HT1080 (cell line): Measurements from ENCODE around the gene NYAP1. TPM values are rescaled to one million over a fixed set of nuclear protein-coding genes. Genes with fewer than 3 reads are reported as not detected.
"Not testable (repeated sequence)": the region's sequence is repeated elsewhere in the genome, so short reads cannot be mapped to it uniquely, and the experiment has no call there.

Source experiments
- DNase-seq: peaks from one replicate; pipeline ENCODE4 v3.0.0-alpha.2; 2015; ENCODE audit warnings: low read depth
- polyA plus RNA-seq, 2 experiments: library from polyadenylated mRNA; depleted of rRNA; stranded (reverse); fragments of >200 nt; gene quantifications; 2 replicates each; pipeline ENCODE4 v1.2.3, GENCODE V29; 2015
- total RNA-seq: library from RNA; depleted of rRNA; stranded (reverse); fragments of >200 nt; shearing (Covaris generic); gene quantifications from 2 replicates; pipeline ENCODE4 v1.2.3, GENCODE V29; 2014; rRNA removed

Gene NYAP1
- 0.10 and 0.20 TPM in 2 replicates for total RNA-seq
- polyA plus RNA-seq (2015; cell fraction: cytosol; rRNA removed) = 0.37 and 0.50 TPM in 2 replicates
- 0.58 and 1.7 TPM in 2 replicates for polyA plus RNA-seq (2015; cell fraction: nucleus; rRNA removed)

DNA sequence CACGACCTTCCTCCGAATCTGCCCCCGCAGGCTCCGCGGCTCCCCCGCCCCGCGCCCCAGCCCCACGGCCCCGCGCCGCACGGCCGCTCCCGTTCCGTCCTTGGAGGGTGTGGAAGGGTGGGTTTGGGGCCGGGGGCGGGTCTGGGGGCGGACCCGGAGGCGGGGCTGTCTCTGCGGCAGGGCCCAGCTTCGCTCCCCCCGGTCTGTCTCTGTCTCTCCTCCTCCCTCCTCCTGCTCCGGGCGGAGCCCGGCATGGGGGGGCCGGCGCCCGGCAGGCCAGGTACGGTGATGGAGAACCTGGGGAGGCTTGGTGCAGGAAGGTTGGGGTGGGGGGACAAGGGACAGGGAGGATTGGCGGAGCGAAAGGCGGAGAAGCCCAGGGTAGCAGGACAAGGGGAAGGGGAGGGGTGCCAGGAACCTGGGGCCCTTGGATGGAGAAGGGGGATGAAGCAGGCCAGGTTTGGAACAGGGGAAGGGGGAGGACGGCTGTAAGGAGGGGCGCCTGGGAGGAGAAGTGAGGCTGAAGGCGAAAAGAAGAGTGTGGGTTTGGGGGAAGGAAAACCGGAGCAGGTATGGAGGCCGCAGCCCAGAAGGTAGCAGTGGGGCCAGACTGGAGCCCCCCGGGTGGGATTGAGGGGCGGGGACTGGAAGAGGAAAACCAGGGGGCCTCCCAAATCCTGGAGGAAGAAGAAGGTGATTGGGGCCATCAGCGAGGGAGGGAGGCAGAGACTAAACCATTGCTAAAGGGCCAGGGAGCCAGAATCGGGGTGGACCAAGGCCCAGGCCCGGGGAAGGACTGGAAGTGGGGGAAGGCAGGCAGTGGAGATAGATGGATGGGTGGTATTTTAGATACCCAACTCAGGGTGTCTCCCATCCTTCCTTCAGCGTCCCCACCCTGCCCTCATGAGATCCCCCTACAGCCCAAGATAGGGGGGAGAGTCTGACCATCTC is at the start of gene NYAP1:
TSS of gene NYAP1 (plus strand) at position 206 of the 951 bp plus-strand sequence. CDS start 1,385 bp downstream, outside the sequence.
- no peak for DNase-seq

DNA sequence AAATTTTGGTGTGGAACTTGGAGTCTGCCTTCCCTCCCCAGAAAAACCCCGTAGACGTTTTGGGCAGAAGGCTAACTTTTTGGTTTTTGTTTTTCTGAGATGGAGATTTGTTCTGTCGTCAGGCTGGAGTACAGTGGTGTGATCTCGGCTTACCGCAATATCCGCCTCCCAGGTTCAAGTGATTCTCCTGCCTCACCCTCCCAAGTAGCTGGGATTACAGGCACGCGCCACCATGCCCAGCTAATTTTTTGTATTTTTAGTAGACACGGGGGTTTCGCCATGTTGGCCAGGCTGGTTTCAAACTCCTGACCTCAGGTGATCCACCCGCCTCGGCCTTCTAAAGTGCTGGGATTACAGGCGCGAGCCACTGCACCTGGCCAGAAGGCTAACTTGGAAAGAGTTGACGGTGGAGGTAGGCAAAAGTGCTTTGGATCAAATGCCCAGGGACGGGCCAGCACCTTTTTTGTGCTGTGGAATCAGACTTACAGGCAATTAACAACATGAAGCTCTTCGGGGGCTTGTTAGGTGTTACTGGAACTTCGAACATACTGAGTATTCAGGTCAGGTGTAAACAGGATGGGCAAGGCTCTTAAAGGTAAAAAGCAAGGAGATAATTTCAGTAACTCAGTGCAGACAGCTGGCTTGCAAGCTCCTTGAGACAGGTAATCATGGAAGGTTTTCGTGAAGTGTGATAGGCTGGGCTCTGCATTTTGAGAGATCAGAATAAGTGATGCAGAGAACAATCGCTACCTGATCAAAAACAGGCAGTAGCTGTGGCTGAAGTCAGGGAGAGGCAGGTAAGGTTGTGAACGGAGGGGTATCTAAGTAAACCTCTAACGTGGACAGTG is 49.2 kb upstream of the NYAP1 start:
- DNase-seq = no peak

DNA sequence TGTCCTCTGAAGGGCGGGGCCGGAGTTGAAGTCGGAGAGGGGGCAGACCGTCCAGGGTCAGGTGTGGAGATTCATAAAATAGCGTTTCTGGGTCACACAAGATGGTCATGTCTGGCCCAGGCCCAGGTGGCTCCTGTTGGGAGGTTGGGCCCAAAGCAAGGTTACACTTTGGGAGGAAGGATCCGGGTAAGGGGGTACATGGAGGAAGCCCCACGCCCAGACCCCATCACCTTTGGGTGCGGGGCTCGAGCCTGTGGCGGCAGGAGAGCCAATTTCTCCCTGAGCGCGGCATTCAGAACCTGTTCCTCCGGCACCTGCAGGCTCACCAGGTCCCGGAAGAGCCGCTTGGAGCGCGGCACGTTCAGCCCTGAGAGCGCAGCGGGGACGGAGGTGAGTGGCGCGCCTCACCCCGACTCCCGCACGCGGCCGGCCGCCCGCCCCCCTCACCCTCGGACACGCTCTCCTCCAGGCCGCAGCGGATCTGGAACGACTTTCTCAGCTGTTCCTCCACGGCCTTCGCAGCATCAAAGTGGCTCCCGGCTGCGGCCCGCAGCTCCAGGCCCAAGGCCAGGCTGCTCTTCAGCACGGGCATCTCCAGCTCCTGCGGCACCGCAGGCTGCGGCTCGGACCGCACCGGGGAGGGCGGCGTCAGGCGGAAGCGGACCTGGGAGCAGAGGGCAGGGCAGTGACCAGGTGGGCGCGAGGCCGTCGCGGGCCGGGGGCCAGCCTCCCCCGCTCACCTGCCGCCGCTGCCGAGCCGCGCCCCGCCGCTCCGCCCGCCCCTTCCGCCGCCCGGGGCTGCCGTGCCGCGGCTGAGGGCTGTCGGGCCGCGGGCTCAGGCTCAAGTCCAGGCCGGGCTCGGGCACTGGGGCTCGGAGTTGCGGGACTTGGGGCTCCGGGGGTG is 48.1 kb upstream of the NYAP1 start:
- no peak for DNase-seq

DNA sequence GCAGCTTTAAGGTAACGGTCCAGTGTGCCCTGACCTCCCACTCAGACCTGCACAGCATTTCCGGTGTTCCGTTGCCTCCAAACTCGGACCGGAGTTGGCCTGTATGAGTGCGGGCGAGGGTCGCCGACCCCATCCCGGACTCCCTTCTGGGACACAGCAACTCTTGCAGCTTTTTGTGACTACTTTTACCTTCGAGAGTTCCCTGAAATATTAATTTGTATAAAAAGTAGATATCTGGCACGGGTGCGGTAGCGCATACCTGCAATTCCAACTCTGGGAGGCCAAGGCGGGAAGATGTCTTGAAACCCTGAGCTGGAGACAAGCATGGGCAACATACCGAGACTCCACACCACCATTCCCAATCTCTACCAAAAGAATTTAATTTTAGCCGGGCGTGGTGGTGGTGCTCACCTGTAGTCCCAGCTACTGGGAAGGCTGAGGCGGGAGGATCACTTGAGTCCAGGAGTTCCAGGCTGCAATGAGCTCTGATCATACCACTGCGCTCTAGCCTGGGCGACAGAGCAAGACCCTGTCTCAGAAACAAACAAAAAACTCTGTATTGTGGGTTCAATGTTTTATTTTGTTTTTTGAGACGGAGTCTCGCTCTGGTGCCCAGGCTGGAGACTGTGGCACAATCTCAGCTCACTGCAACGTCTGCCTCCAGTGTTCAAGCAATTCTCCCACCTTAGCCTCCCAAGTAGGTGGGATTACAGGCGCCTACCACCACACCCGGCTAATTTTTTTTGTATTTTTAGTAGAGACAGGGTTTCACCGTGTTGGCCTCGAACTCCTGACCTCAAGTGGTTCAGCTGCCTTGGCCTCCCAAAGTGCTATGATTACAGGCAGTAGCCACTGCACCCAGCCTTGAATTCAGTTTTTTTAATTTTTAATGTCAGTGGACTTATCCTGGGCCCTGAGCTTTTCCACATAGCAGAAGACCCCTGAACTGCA is 46.3 kb upstream of the NYAP1 start:
- no peak for DNase-seq

DNA sequence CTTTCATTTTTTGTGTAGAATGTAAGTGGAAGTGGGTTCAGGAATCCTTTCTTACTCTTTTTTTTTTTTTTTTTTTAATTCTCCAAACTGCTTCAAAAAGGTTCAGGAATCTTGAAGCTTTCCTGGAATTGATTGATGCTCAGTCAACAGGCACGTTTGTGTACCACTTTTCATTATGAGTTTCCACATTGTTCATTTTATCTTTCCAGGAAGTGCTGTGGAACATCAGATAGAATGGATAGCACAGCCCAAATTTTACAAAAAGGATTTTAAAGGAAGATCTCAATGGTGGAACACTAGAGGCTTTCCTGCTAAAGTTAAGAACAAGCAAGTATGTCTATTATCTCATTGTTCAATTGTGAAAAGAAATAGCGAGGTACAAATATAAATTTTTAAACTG is 45.6 kb upstream of the NYAP1 start:
- DNase-seq = no peak

DNA sequence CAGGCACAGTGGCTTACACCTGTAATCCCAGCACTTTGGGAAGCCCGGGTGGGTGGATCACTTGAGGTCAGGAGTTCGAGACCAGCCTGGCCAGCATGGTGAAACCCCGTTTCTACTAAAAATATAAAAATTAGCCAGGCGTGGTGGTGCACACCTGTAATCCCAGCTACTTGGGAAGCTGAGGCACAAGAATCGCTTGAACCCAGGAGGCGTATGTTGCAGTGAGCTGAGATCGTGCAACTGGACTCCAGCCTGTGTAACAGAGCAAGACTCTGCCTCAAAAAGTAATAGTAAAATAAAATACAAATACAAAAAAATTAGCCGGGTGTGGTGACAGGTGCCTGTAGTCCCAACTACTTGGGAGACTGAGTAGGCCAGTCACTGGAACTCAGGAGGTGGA is 45.0 kb upstream of the NYAP1 start:
- DNase-seq = not testable (repeated sequence)

DNA sequence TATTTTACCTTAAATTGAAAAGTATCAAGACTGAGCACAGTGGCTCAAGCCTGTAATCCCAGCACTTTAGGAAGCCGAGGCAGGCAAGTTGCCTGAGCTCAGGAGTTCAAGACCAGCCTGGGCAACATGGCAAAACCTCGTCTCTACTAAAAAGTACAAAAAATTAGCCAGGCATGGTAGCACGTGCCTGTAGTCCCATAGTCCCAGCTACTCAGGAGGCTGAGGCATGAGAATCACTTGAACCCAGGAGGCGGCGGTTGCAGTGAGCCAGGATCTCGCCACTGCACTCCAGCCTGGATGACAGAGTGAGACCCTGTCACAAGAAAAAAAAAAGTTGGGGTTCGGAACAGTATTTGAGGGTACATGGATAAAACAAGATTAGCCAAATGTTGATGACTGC is 44.5 kb upstream of the NYAP1 start:
- DNase-seq = not testable (repeated sequence)

DNA sequence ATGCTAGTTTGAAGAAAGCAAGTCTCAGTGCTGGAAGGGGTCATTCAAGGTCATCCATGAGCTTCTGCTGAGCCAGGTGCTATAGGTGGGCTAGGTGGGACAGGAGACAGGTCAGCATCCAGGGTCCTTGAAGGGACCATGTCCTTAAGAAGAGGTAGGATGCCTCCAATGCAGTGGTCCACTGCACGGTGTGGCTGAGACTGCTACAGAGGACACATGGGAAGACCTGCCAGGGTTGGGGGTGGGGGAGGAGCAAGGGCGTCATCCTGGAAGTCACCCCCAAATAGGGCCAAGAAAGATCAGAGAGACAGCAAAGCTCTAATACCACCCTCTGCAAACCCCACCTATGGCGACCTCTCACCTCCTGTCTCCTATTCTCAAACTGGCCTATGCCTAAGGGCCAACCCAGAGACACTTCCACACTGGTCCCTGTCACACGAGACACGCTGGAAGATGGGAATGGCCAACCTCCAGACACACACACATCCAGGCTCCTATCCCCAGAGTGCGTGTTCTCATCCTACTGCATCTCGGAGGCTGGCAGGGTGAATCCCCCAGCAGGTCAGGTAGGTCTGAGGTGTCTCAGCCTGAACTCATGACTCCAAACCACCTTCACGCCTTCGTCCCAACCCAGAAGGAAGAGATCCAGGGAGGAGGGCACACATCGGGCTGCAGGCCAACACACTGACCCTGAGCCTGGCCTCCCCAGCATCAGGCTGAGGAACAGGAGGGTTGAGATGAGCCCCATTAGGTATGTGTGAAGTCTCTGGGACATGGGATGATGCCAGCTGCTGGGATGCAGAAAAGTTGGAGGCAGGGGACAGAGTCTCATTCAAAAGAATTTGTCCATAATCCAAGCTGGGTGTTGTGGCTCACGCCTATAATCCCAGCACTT is 41.8 kb upstream of the NYAP1 start:
- no peak for DNase-seq

DNA sequence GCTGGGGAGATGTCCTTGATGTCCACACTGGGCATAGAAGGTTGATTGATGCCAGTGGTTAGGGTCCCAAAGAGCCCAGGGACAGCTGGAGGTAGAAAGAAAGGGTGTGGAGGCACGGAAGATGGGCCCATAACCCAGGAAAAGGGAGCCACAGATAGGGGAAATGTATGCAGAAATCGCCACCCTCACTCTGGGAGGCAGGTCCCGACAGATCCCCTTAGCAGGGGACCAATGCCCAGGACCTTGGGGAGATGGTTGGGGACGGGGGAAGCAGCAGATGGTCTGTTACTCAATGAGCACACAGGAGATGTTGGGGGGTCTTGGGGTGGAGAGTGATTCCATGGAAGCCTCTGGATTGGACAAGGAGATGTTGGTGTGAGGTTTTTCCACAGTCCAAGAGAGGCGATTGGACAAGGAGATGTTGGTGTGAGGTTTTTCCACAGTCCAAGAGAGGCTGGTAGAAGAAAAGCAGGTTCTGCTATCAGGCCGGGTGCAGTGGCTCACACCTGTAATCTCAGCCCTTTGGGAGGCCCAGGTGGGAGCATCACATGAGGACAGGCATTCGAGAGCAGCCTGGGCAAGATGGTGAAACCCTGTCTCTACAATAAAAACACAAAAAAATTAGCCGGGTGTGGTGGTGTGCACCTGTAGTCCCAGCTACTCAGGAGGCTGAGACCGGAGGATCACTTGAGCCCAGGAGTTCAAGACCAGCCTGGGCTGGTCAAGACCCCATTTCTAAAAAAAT is 40.5 kb upstream of the NYAP1 start:
- DNase-seq = no peak

DNA sequence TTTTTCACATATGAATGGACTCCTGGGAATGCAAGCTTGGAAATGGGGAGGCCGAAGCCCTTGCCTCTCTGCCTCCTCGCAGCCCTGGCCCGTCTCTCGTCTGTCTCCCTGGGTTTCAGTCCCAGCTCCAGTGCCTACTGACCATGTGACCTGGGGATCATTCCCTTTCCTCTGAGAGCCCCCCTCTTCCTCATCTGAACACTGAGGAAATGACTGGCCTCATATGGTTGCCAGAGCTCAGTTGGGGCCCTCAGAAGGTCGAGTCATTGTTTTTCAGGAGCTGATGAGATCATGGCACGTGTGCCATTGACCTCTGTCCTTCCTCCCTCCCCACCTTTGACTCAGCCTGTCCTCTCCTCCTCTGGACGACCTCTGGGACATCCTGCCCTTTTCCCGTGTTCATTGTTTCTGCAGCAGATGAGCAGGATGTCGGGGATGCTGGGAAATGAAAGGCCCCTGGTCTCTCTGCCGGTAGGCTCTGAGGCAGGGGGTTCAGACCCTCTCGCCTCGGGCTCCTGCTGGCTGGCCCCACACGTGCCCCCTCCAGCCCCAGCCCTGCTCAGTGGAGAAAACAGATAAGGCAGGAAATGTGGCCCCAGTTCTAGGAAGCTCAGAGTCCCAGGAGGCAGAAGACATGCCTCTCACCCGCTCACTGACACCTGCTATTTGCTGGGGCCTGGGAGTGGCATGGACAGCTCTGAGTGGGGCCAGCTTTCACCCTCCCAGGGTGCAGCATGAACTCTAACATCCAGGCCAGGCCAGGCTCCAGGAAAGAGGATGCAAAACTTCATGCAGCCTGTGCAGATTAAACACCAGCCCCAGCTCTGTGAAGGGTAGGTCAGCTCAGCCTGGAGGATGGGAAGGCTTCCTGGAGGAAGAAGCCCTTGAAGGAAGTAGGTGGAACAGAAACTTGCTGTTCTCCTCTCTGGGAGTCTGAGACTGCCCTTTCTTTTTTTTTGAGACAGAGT is 39.1 kb upstream of the NYAP1 start:
- DNase-seq = peak; percentile 95

DNA sequence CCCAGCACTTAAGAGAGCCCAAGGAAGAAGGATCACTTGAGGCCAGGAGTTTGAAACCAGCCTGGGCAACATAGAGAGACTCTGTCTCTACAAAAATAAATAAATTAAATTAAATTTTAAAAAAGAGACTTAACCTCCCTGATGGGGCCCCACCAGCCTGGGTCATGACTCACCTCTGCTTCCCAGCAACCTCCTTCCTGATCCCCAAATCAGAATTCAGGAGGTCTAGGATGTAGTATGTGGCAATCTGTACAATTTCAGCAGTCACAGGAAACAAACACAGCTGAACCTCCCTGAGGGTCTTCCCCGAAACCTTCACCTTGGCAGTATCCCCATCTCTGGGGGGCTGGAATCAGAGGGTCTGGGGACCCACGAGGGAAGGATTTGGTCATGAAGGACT is 37.7 kb upstream of the NYAP1 start:
- no peak for DNase-seq

DNA sequence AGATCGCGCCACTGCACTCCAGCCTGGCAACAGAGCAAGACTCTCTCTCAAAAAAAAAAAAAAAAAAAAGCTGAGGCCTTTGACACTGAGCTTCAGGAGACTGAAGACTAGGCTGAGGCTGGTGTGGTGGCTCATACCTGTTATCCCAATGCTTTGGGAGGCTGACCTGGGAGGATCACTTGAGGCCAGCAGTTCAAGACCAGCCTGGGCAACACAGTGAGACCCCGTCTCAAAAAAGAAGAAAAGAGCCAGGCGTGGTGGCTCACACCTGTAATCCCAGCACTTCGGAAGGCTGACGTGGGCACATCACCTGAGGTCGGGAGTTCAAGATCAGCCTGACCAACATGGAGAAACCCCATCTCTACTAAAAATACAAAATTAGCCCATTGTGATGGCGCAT is 36.4 kb upstream of the NYAP1 start:
- not testable (repeated sequence) for DNase-seq

DNA sequence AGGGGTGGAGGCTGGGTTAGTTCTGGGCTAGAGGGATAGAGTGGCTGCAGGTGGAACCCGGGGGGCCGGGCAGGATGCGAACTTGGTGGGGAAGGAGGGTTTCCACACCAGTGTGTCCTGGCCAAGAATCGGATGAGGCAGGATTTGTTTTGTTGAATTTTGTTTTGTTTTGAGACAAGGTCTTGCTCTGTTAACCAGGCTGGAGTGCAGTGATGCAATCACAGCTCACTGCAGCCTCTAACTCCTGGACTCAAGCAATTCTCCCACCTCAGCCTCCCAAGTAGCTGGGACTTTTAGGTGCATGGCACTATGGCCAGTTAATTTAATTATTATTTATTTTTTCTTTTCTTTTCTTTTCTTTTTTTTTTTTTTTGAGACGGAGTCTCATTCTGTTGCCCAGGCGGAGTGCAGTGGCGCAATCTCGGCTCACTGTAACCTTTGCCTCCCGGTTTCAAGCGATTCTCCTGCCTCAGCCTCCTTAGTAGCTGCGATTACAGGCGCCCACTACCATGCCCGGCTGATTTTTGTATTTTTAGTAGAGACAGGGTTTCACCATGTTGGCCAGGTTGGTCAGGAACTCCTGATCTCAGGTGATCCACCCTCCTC is 34.4 kb upstream of the NYAP1 start:
- DNase-seq = no peak

DNA sequence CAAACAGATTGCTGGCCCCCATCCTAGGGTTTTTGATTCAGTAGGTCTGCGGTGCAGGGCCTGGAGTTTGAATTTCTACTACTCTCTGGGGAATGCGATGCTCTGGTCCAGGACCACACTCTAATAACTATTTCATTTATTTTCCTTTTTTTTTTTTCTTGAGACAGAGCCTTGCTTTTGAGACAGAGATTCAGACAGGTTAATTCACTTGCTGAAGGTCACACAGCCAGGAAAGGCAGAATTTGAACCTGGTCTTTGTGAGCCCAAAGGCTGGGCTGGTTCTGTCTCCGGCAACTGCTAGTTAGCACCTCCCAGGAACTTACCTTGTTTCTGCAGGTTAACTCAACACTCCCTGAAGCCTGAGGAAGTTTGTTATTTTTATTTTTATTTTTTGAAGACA is 31.2 kb upstream of the NYAP1 start:
- no peak for DNase-seq

DNA sequence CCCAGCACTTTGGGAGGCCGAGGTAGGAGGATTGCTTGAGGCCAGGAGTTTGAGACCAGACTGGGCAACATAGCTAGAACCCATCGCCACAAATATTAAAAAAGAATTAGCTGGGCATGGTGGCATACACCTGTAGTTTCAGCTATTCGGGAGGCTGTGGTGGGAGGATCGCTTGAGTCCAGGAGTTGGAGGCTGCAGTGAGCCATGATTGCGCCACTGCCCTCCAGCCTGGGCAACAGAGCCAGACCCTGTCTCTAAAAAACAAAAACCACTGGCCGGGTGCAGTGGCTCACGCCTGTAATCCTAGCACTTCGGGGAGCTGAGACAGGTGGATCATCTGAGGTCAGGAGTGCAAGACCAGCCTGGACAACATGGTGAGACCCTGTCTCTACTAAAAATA is 29.9 kb upstream of the NYAP1 start:
- not testable (repeated sequence) for DNase-seq

DNA sequence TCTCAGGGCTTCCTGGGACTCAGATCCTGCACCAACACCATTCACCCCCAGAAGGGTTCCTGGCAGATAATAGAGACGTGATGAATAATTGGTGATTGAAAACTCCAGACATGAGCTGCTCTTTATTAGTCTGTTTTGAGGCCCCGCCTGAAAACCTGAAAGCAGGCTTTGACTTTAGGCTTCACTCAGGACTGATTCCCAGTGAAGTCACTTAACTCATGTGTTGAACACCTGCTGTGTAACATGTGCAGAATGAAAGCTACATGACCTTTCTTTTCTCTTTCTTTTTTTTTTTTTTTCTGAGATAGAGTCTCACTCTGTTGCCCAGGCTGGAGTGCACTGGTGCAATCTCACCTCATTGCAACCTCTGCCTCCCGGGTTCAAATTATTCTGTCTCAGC is 28.5 kb upstream of the NYAP1 start:
- DNase-seq = no peak
